ENCODE results near the gene SLC25A5. TPM values are rescaled to one million over a fixed set of nuclear protein-coding genes. Genes with fewer than 3 reads are reported as not detected.

Gene SLC25A5
- total and polyA plus RNA-seq, 2 donors = 76.6 to 326 TPM

GRCh38 chrX:119459181-119459580 is 9.1 kb upstream of the SLC25A5 start:
- DNase-seq (ENCODE audit: extremely low spot score) = no peak
- H3K4me1 ChIP-seq (ENCODE audit: insufficient read depth) = no peaks in the 10 kb centered on the region
- H3K27ac ChIP-seq (ENCODE audit: low read depth) = no peak overlapping the region
- 76% methylated on average over 4 of the region's 4 CpGs for WGBS
- no peak overlapping the region for H3K4me3 ChIP-seq (ENCODE audit: low read depth, low read length)
- H3K36me3 ChIP-seq (ENCODE audit: insufficient read depth) = no peaks in the 10 kb centered on the region

- 95% methylated on average over 3 of the region's 3 CpGs for WGBS
- DNase-seq (ENCODE audit: extremely low spot score) = no peak
- Histone ChIP-seq H3K4me1 (ENCODE audit: insufficient read depth) (no peaks in the 10 kb centered on the region), H3K36me3 (ENCODE audit: insufficient read depth) (no peaks in the 10 kb centered on the region), H3K4me3 (ENCODE audit: low read depth, low read length) (no peak overlapping the region), H3K27ac (ENCODE audit: low read depth) (no peak overlapping the region)
These were observed 2.7 kb upstream of the SLC25A5 start for GRCh38 chrX:119465555-119465954.

DNA sequence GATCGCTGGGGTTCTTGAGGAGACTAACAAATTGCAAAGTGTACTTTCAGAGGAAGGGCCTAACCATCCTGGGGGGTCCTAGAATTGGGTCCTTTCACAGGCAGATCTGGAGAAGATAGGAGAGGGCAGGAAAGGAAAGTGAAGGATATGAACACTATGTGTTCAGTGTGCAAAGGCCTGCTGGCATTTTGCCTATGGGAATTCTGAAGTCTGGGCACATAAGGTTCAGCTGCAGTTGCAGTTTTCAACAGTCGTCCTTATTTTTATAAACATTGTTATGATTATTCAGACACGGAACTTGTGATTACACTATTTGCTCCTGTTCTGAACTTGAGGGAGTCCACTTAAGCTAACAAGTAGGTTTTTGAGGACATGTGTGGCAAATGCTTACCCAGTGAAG is 1.3 kb upstream of the SLC25A5 start:
- Histone ChIP-seq H3K36me3 (ENCODE audit: insufficient read depth) (no peaks in the 10 kb centered on the region), H3K27ac (ENCODE audit: low read depth) (no peak overlapping the region), H3K4me1 (ENCODE audit: insufficient read depth) (no peaks in the 10 kb centered on the region), H3K4me3 (ENCODE audit: low read depth, low read length) (no peak overlapping the region)
- DNase-seq (ENCODE audit: extremely low spot score) = no peak
- WGBS = 73% methylated on average over 3 of the region's 3 CpGs

GRCh38 chrX:119467433-119467832 is 811 bp upstream of the SLC25A5 start:
- no peaks in the 10 kb centered on the region for H3K36me3 ChIP-seq (ENCODE audit: insufficient read depth)
- no peak overlapping the region for H3K4me3 ChIP-seq (ENCODE audit: low read depth, low read length)
- H3K27ac ChIP-seq (ENCODE audit: low read depth) = no peak overlapping the region
- whole genome bisulfite sequencing = 90% methylated on average over 6 of the region's 6 CpGs
- no peak for DNase-seq (ENCODE audit: extremely low spot score)
- H3K4me1 ChIP-seq (ENCODE audit: insufficient read depth) = no peaks in the 10 kb centered on the region

GRCh38 chrX:119468551-119469312 is 488 bp downstream of the SLC25A5 start:
- Histone ChIP-seq H3K4me3 (ENCODE audit: low read depth, low read length) (peak overlapping the region; percentile 86), H3K4me1 (ENCODE audit: insufficient read depth) (no peaks in the 10 kb centered on the region), H3K36me3 (ENCODE audit: insufficient read depth) (no peaks in the 10 kb centered on the region), H3K27ac (ENCODE audit: low read depth) (peak overlapping the region; percentile 71)
- under 1% methylated on average over 78 of the region's 78 CpGs for WGBS
- peak; percentile 36 for DNase-seq (ENCODE audit: extremely low spot score)

- Histone ChIP-seq H3K4me3 (ENCODE audit: low read depth, low read length) (peak overlapping the region; percentile 86), H3K36me3 (ENCODE audit: insufficient read depth) (no peaks in the 10 kb centered on the region), H3K4me1 (ENCODE audit: insufficient read depth) (no peaks in the 10 kb centered on the region), H3K27ac (ENCODE audit: low read depth) (peak overlapping the region; percentile 69)
- no peak for DNase-seq (ENCODE audit: extremely low spot score)
- WGBS = 10% methylated on average over 8 of the region's 8 CpGs
These were observed 1.0 kb downstream of the SLC25A5 start for GRCh38 chrX:119469313-119469635.

DNA sequence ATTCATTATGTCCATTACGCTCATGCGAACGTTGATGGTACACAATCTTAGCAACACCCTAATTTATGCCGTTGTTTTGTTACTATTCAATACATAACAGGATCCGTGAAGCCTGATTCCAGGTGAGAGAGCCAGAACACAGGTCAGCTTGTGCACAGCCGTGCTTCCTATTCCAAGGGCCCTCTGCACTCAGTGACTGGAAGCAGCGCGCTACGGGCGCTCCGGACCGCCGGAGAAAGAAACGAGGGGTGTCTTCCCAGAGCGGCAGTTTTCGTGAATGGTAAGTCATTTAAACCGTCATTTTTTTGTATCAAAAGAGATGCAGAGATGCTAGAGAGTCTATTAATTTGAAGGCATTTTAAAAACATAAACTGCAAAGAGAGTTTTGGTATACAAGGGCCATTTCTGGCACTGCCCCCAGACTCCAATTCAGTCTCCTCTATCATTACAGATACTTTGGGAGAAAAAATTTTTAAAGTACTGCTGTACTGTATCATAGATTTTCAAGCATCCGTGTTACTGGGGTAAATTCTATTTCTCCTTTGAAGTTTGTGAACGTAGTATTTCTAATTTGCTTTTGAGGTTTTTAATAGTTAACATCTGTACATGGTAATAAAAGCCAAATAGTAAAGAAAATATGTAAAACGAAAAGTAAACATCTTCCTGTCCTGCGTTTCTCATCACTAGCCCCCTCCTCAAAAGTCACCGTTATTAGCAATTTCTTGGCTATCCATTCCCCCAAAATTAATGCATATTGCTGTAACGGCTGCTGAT is 6.6 kb downstream of the SLC25A5 start:
- Histone ChIP-seq H3K4me1 (ENCODE audit: insufficient read depth) (no peaks in the 10 kb centered on the region), H3K27ac (ENCODE audit: low read depth) (no peak overlapping the region), H3K36me3 (ENCODE audit: insufficient read depth) (no peaks in the 10 kb centered on the region), H3K4me3 (ENCODE audit: low read depth, low read length) (no peak overlapping the region)
- WGBS = 83% methylated on average over 23 of the region's 23 CpGs
- DNase-seq (ENCODE audit: extremely low spot score) = no peak

- no peaks in the 10 kb centered on the region for H3K36me3 ChIP-seq (ENCODE audit: insufficient read depth)
- 52% methylated on average over 11 of the region's 11 CpGs for WGBS
- H3K4me1 ChIP-seq (ENCODE audit: insufficient read depth) = no peaks in the 10 kb centered on the region
These were observed 7.3 kb downstream of the SLC25A5 start for GRCh38 chrX:119475389-119476101.

DNA sequence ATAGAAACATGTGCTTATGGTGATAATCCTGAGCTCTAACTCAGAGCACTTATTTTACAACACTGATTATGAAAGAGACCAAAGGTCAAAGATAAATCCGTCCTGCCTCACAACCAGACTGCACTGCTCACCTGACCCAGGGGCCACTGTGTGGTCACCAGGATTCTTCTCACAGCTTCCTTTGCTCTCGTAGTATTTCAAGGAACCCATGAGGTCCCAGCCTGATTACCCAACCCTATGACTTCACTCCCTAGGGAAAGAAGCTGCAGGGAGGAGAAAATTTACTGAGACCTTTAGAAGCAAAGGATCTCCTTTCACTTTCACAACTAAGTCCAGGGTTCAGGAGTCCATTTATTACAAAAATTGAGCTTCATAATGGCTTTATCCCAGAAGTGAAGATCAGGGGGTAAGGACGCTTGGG is 9.6 kb downstream of the SLC25A5 start:
- Histone ChIP-seq H3K4me1 (ENCODE audit: insufficient read depth) (no peaks in the 10 kb centered on the region), H3K27ac (ENCODE audit: low read depth) (no peak overlapping the region), H3K36me3 (ENCODE audit: insufficient read depth) (no peaks in the 10 kb centered on the region), H3K4me3 (ENCODE audit: low read depth, low read length) (no peak overlapping the region)
- 50% methylated on average over 3 of the region's 3 CpGs for WGBS
- no peak for DNase-seq (ENCODE audit: extremely low spot score)

More at GRCh38 chrX:119475389-119476101, 7.3 kb downstream of the SLC25A5 start:
- Histone ChIP-seq H3K27ac (ENCODE audit: low read depth) (no peak overlapping the region), H3K4me3 (ENCODE audit: low read depth, low read length) (no peak overlapping the region)
- no peak for DNase-seq (ENCODE audit: extremely low spot score)

DNA sequence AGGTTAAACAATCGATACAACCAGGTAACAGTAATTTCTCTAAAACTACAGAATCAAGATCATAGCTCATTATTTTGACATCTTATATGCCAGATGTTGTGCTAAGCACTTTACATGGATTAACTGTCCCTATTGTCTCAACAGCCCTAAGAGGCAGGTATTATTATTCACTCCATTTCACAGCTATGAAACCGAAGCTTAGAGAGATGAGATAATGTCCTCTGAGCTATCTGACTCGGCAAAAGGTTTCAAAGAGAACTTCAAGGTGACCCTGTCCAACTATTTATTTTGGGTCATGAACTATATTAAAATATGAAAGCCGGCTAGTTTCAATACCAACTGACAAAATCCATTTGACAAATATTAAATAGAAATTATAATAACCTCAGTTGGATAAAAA is 10.3 kb downstream of the SLC25A5 start:
- 87% methylated on average over 4 of the region's 4 CpGs for WGBS
- Histone ChIP-seq H3K4me3 (ENCODE audit: low read depth, low read length) (no peak overlapping the region), H3K27ac (ENCODE audit: low read depth) (no peak overlapping the region), H3K36me3 (ENCODE audit: insufficient read depth) (no peaks in the 10 kb centered on the region), H3K4me1 (ENCODE audit: insufficient read depth) (no peaks in the 10 kb centered on the region)
- no peak for DNase-seq (ENCODE audit: extremely low spot score)

DNA sequence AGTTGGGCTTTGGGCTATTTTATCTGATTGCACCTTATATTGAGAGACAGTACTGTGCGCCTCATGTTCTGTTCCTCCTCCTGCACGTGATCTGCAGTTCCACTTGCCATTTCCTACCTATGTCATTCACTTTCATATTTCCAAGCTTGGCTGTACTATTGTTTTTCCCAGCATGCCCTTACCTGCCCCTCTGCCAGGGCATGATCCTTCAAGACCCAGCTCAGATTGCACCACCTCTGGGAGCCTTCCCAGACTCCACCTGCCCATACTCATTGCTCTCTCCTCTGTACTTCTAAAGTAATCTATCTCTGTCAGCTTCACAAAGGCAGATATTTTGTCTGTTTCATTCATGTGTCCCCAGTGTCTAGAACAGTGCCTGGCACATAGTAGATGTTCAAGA is 11.6 kb downstream of the SLC25A5 start:
- 84% methylated on average over 2 of the region's 2 CpGs for WGBS
- Histone ChIP-seq H3K4me3 (ENCODE audit: low read depth, low read length) (no peak overlapping the region), H3K36me3 (ENCODE audit: insufficient read depth) (no peaks in the 10 kb centered on the region), H3K27ac (ENCODE audit: low read depth) (no peak overlapping the region), H3K4me1 (ENCODE audit: insufficient read depth) (no peaks in the 10 kb centered on the region)
- DNase-seq (ENCODE audit: extremely low spot score) = no peak

DNA sequence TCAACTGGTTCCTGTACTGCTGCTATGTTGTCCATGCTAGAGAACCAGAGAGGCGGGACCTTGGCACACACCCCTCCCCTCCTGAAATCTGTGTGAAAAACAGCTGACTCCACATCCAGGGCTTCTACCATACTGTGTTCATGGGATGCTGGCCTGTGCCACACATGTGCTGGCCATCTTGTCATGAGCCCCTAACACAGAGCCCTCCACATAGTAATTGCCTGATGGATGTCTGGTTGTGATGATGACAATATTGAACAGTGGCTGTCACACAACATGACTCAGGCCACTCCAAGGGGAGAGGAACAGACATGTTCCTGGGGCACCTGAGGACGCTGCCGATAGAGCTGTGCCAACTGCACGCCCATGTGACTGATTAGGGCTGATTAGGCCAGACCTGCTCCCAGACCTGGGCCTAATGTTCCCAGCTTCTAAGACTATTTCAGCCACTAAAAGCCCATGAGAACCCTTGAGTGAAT is 13.1 kb downstream of the SLC25A5 start:
- Histone ChIP-seq H3K27ac (ENCODE audit: low read depth) (no peak overlapping the region), H3K36me3 (ENCODE audit: insufficient read depth) (no peaks in the 10 kb centered on the region), H3K4me1 (ENCODE audit: insufficient read depth) (no peaks in the 10 kb centered on the region), H3K4me3 (ENCODE audit: low read depth, low read length) (no peak overlapping the region)
- DNase-seq (ENCODE audit: extremely low spot score) = no peak
- 87% methylated on average over 4 of the region's 4 CpGs for WGBS

DNA sequence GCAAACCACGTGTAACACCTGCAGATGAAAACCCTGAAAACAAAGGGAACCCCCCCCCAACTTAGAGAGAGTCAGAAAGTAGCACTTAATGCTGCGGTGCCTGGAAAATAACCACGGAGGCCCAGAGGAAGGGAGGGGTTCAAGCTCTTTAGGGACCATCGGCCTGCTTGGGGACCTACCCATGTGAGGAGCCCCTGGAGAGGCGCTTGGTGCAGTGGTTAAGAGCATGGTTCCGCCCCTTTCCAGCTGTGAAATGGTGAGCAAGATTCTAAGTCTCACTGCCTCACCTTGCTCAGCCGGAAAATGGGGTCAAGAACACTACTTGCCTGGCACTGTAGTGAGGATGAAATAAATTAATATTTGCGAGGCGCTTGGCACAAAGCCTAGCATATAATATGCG is 13.8 kb downstream of the SLC25A5 start:
- 53% methylated on average over 10 of the region's 10 CpGs for WGBS
- DNase-seq (ENCODE audit: extremely low spot score) = no peak
- Histone ChIP-seq H3K36me3 (ENCODE audit: insufficient read depth) (no peaks in the 10 kb centered on the region), H3K4me1 (ENCODE audit: insufficient read depth) (no peaks in the 10 kb centered on the region), H3K4me3 (ENCODE audit: low read depth, low read length) (no peak overlapping the region), H3K27ac (ENCODE audit: low read depth) (no peak overlapping the region)
